Duodenal mucosa (tissue), 2 donors: ENCODE data around the gene ELAVL1.

Source experiments
- H3K27ac ChIP-seq: one replicate; pipeline ENCODE4 v1.7.0; 2013; ENCODE audit warnings: low read depth, low read length
- H3K27me3 ChIP-seq, 2 donors: one replicate each; pipeline ENCODE4 v1.7.0; 2013; ENCODE audit warnings: low read length in 2 of 2, control low read depth in 1 of 2; ENCODE audit not compliant: insufficient read depth in 2 of 2, control insufficient read depth in 1 of 2
- H3K36me3 ChIP-seq, 2 donors: one replicate each; pipeline ENCODE4 v1.7.0; 2013; ENCODE audit warnings: low read length in 2 of 2, control low read depth in 1 of 2; ENCODE audit not compliant: insufficient read depth in 2 of 2, control insufficient read depth in 1 of 2
- H3K4me1 ChIP-seq, 2 donors: one replicate each; pipeline ENCODE4 v1.7.0; 2013; ENCODE audit warnings: low read length in 2 of 2, control low read depth in 1 of 2; ENCODE audit not compliant: insufficient read depth in 2 of 2, control insufficient read depth in 1 of 2
- H3K4me3 ChIP-seq, 2 donors: one replicate each; pipeline ENCODE4 v1.7.0; 2013; ENCODE audit warnings: low read length in 2 of 2, low read depth in 1 of 2
- H3K9ac ChIP-seq, 2 donors: one replicate each; pipeline ENCODE4 v1.7.0; 2013; ENCODE audit warnings: low read length in 2 of 2, low read depth in 1 of 2
- H3K9me3 ChIP-seq, 2 donors: one replicate each; pipeline ENCODE4 v1.7.0; 2013; ENCODE audit warnings: low read length in 2 of 2, control low read depth in 1 of 2; ENCODE audit not compliant: control insufficient read depth in 1 of 2

Gene ELAVL1

DNA sequence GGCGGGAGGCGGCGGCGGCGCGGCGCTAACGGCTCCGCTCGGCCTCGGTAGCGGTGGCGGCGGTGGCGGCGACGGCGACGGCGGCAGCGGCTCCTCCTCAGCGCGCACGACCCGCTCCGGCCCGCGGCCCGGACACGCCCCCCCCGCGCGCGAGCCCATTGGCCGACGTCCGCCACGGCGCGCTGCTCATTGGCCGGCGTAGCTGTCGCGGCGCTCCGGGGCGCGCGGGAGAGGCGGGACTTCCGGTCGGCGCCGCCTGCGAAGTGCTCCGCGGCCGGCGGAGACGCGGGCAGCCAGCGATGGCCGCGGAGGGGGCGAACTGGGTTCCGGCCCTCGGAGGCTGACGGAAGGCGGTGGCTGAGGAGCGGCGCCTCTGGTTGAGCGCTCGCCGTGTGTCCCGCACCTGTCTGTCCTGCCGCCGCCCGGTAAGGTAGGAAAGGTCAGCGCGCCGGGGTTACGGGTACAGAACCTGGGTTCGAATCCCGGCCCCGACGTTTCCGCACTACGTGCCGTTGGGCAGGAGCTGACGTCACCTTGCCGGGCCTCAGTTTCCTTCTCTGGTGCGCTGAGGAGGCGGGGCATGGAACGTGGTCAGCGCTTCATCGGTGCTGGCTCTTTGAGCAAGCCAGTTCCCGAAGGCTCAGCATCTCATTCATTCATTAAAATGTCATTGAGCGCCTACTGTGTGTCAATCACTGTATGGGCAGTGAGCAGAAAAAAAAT is at the start of gene ELAVL1:
Gene ELAVL1, minus strand, starts transcription at position 108 of the 723 bp plus-strand sequence. CDS start 13,826 bp downstream, outside the sequence.
- H3K4me1 ChIP-seq = peaks cover 24 to 33% of the 10 kb centered on the region in 2 donors
- peak within 1 kb of the TSS; percentile 73 for H3K27ac ChIP-seq
- H3K4me3 ChIP-seq = peak within 1 kb of the TSS; percentile 91 to 93
- no peaks in the 10 kb centered on the region for H3K27me3 ChIP-seq
- peak within 1 kb of the TSS; percentile 81 to 85 for H3K9ac ChIP-seq
- H3K9me3 ChIP-seq = no peaks in the 10 kb centered on the region
- peaks cover 0 to 7% of the 10 kb centered on the region in 2 donors for H3K36me3 ChIP-seq

DNA sequence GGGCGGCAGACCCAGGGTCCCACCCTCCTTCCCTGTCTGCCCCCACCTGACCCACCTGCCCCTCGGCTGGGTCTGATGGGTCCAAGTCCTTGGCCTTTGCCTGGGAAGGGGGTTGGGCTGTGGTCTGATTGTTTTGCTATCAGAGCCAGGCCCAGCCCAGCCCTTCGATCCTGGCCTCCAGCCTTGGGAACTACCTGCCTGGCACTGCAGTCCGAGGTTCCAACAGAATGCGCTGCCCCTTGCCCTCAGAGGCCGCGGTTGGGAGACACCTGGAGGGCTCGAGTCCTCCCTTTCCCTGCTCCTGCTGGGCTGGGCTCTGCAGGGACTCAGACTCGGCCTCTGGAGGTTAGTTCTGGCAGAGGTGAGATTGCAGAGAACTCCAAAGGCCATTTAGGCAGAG is 48.7 kb upstream of the ELAVL1 start:
- Histone ChIP-seq H3K4me1 (peaks cover 9 to 30% of the 10 kb centered on the region in 2 donors), H3K36me3 (peaks cover 3 to 8% of the 10 kb centered on the region in 2 donors), H3K9me3 (no peaks in the 10 kb centered on the region), H3K27me3 (no peaks in the 10 kb centered on the region), H3K27ac (peak overlapping the region; percentile 50), H3K4me3 (peak overlapping the region; percentile 80 to 84), H3K9ac (peak overlapping the region; percentile 59 to 82)

DNA sequence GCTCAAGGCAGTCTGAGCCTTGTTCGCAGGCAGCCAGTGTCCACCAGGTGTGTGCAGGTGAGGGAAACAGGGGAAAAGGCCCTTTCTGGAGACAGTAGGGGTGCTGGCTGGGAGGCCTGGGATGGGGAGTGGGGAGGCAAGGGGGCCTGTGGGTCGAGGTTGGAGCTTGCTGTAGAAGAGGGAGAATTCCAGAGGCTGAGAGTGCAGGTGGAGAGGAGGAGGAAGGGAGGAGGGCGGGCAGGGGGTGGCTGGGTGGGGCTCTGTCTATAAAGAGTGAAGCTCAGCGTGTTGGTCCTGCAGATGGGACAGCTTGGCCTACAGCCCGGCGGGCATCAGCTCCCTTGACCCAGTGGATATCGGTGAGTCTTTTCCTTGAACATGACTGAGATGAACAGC is 47.0 kb upstream of the ELAVL1 start, which contains the start of gene CCL25:
Gene CCL25, plus strand, starts transcription at position 297 of the 396 bp plus-strand sequence. CDS start 290 bp downstream, outside the sequence.
- H3K27me3 ChIP-seq = no peaks in the 10 kb centered on the region
- H3K27ac ChIP-seq = peak within 1 kb of the TSS; percentile 76
- H3K4me1 ChIP-seq = peaks cover 9 to 25% of the 10 kb centered on the region in 2 donors
- peaks cover 1 to 2% of the 10 kb centered on the region in 2 donors for H3K36me3 ChIP-seq
- H3K9ac ChIP-seq = peak within 1 kb of the TSS; percentile 59 to 82
- peak within 1 kb of the TSS; percentile 80 to 84 for H3K4me3 ChIP-seq
- no peaks in the 10 kb centered on the region for H3K9me3 ChIP-seq

DNA sequence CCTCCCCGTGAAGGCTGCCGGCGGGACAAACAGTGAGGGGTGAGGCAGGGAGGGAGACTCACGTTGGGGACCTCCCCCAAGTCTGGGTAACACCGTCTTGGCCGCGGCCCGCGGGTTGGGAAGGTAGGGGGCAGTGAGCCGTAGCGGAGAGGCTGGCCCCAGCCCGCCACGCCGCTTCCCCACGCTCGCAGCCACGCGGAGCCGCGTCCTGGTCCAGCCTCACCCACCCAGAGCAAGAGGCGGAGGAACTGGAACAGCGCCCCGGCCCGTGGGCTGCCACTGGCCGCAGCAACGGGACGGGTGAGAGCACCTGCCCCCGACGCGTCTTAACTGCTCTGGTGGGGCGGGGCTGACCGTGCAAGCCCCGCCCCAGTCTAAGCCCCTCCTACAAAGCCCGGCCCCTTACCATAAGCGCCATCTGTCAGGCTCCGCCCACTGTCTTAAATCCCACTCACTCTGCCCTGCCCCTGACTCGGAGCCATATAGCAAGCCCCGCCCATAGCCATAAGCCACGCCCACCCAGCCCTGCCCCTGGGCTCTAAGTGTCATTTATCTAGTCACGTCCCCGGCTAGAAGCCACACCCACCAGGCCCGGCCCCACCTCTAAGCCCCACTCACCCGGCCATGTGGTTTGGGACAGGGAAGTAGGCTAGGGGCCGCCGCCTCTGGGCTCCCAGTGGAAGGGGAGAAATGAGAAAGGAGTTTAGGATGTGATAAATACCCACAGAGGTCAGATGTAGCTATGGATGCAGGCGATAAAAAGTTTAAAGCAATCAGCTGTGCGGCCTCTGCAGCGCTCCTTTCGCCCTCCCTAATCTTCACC is 45.0 kb upstream of the ELAVL1 start:
- peak overlapping the region; percentile 25 for H3K27ac ChIP-seq
- peak overlapping the region; percentile 56 to 76 for H3K4me3 ChIP-seq
- H3K4me1 ChIP-seq = peaks cover 9 to 19% of the 10 kb centered on the region in 2 donors
- no peaks in the 10 kb centered on the region for H3K36me3 ChIP-seq
- no peaks in the 10 kb centered on the region for H3K9me3 ChIP-seq
- H3K9ac ChIP-seq = peak overlapping the region; percentile 58 to 69
- H3K27me3 ChIP-seq = no peaks in the 10 kb centered on the region

DNA sequence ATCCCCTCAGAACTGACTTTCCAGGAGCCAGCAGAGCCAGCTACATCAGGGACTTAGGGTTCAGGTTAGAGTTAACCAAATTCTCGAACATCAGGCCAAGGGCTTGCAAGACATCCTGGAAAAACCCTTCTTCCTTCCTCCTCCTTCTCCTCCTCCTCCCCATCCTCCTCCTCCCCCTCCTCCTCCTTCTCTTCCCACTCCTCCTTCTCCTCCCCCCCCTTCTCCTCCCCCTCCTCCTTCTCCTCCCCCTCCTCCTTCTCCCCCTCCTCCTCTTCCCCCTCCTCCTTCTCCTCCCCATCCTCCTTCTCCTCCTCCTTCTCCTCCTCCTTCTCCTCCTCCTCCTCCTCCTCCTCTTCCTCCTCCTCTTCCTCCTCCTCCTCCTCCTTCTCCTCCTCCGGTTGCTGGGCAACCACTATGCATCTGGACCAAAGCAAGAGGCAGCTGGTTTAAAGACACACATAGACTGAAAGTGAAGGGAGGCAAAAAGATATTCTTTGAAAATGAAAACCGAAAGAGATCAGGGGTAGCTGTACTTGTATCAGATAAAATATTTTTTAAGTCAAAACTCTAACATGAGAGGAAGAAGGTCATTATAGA is 41.2 kb upstream of the ELAVL1 start:
- H3K9ac ChIP-seq = no peak overlapping the region
- H3K4me1 ChIP-seq = peaks cover under 1 to 13% of the 10 kb centered on the region in 2 donors
- H3K36me3 ChIP-seq = no peaks in the 10 kb centered on the region
- H3K27me3 ChIP-seq = no peaks in the 10 kb centered on the region
- no peaks in the 10 kb centered on the region for H3K9me3 ChIP-seq
- no peak overlapping the region for H3K4me3 ChIP-seq
- no peak overlapping the region for H3K27ac ChIP-seq

DNA sequence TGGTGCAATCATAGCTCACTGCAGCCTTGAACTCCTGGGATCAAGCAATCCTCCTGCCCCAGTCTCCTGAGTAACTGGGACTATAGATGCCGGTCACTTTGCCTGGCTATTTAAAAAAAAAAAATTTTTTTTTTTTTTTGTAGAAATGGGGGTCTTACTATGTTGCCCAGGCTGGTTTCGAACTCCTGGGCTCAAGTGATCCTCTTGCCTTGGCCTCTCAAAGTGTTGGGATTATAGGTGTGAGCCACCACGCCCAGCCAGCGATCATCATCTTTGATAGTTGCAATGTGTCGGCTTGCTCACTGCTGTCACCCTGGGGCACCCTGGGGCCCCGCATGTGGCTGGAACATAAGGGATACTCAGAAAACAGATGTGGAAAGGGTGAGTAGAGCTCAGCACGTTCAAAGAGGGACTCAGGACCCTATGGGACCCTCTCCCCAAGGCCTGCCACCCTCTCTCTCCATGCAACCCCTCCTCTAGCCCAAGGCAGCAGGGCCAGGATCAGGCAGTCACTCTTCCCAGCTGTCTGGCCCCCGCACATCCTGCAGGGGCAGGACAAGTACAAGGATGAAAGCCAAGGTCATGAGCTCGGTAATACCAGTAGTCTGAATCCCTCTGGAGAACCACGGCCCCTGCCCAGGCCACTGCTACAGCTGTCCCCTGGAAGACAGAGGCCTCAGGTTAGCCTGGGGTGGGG is 40.6 kb upstream of the ELAVL1 start:
- no peak overlapping the region for H3K9ac ChIP-seq
- H3K9me3 ChIP-seq = no peaks in the 10 kb centered on the region
- H3K27me3 ChIP-seq = no peaks in the 10 kb centered on the region
- no peak overlapping the region for H3K4me3 ChIP-seq
- H3K4me1 ChIP-seq = peaks cover 0 to 14% of the 10 kb centered on the region in 2 donors
- no peak overlapping the region for H3K27ac ChIP-seq
- H3K36me3 ChIP-seq = no peaks in the 10 kb centered on the region

DNA sequence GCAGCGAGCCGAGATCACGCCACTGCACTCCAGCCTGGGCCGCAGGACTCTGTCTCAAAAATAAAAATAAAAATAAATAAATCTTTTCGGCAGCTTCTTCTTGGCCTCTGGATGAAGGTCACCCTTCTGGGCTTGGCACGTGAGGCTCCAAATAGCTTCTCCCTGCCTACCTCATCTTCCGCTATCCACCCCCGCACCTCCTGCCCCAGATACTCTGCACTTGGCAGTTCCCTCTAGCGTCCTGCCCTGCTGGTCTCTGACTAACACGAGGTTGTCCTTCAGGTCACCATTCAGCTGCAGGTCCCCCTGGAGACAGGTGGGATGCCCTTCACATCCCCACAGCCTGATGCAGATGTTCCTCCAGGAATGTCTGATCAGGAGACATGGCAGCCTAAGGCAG is 38.6 kb upstream of the ELAVL1 start:
- Histone ChIP-seq H3K4me1 (peaks cover 3 to 6% of the 10 kb centered on the region in 2 donors), H3K9ac (no peak overlapping the region), H3K4me3 (no peak overlapping the region), H3K27me3 (no peaks in the 10 kb centered on the region), H3K9me3 (no peaks in the 10 kb centered on the region), H3K27ac (no peak overlapping the region), H3K36me3 (no peaks in the 10 kb centered on the region)

DNA sequence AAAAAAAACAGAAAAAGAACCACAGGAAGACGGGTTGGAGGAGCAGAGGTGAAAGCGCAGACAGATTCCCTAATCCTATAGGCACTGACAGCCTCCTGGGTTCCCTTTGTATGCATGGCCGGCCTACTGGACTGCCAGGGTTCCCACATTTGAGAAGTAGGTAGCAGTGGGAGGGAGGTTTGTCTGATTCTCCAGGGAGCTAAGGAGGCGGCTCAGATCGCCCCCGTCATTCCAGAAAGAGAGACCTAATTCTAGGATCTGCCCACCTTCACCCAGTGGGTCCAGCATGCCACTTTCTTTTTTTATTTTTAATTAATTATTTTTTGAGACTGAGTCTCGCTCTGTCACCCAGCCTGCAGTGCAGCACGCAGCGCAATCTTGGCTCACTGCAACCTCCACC is 37.5 kb upstream of the ELAVL1 start:
- Histone ChIP-seq H3K27me3 (no peaks in the 10 kb centered on the region), H3K4me1 (peaks cover 3 to 6% of the 10 kb centered on the region in 2 donors), H3K36me3 (no peaks in the 10 kb centered on the region), H3K9ac (no peak overlapping the region), H3K9me3 (no peaks in the 10 kb centered on the region), H3K4me3 (no peak overlapping the region), H3K27ac (no peak overlapping the region)

DNA sequence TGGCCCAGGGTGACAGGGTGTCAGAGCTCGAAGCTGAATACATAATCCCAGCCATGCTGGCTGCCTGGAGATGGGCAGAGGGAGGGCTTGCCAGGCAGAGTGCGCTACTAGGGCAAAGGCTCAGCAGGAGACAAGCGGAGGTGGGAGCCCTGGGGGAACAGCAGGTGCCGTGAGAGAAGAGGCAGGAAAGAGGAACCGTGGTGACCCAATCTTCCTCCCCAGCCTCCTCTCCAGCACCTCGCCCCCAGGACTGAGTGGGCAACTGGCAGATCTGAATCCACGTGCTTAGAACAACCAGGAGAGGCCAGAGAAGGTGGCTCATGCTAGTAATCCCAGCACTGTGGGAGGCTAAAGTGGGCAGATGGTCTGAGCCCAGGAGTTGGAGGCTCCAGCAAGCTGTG is 36.1 kb upstream of the ELAVL1 start:
- no peak overlapping the region for H3K9ac ChIP-seq
- H3K9me3 ChIP-seq = no peaks in the 10 kb centered on the region
- H3K4me1 ChIP-seq = peaks cover 3 to 7% of the 10 kb centered on the region in 2 donors
- no peaks in the 10 kb centered on the region for H3K27me3 ChIP-seq
- no peak overlapping the region for H3K27ac ChIP-seq
- H3K4me3 ChIP-seq = no peak overlapping the region
- no peaks in the 10 kb centered on the region for H3K36me3 ChIP-seq
